NK-92 (cell line): ENCODE data around the gene SLC22A15.
"Not testable (repeated sequence)": the region's sequence is repeated elsewhere in the genome, so short reads cannot be mapped to it uniquely, and the experiment has no call there.

ENCODE experiments used
- DNase-seq: peaks from one replicate; lab custom pipeline; 2025; ENCODE audit not compliant: unreplicated experiment; lab: John Stamatoyannopoulos, UW

SLC22A15 gene

DNA sequence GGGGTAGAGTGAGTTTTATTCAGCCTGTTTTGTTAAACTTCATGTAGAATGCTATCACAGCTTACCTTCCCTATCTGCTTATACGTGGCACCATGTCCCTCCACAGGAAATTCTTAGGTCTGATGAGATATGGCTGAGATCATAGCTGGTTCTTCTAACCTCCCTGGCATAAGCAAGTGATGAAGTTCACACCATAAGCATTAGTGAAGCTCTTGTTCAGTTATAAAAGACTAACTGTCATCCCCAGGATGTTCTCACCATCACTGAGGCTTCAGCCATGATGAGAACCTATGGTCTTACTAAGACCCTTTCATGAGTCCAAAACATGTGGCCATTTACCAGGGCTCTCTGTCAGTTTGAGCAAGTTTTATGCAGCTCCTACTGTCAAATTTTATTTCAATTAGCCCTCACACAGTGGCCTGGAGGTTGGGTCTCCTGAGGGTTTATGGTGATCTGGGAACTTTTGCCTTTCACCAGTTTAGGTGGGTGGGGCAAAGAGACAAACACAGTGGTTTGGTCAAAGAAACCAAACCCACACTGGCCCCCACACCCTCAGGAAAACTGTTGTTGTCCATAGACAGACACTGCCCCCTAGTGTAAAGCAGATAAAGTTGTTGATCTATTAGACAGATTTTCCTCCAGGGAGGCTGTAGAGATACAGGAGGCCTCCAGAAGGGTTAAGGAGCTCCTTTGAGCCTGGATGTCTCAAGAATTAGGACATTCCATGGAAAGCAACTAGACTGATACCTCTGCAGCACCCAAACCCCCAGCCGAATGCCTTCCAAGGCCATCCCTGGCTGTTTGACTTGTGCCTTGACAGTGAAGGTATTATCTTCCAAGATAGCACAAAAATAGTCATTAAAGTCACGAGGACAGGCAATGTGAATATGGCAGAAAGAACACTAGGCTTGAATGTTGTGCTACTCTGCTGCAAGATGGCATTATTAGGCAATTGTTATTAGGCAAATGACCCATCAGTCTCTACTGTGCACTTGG, 5.0 kb downstream of the SLC22A15 start:
- no peak for DNase-seq

DNA sequence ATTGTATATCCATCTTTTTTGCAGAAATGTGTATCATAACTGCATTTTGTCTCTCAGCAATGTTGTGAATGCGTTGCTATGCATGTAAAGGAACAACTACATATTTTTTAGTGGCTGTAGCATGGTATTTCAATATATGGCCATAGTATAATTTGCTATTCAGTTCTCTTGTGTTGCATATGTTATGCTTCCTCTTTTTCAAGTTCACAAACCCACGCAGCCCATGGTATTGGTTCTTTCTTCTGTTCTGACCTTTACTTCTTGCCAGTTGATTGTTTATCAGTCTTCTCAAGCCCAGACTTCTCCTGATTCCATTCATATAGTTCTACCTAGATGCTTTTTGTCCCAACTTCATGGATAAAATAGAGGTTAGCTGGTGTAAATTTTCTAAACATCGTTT, 6.1 kb downstream of the SLC22A15 start:
- DNase-seq: no peak

GRCh38 chr1:115983584-115983983, 7.3 kb downstream of the SLC22A15 start:
- DNase-seq: no peak

DNA sequence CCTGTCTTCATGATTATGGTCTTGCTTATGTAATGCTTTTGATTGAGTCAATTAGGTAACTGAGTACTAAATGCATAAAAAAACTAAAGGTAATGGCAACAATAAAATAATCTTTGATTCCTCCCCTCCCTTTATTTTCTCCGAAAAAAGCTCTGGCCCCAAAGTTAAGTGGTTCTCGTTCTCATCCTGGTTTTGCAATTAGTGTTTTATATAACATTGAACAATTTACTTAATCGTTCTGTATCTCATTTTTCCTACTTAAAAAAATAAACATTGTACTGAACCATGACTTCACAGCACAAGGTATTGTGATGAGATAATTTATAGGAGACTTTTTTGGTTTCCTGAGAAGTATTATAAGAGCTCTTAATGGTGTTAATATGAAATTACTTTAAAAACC, 11.3 kb downstream of the SLC22A15 start:
- DNase-seq: no peak

GRCh38 chr1:115988953-115989352, 12.6 kb downstream of the SLC22A15 start:
- no peak for DNase-seq

- no peak for DNase-seq
Measured at GRCh38 chr1:115989699-115990098, 13.4 kb downstream of the SLC22A15 start.

DNA sequence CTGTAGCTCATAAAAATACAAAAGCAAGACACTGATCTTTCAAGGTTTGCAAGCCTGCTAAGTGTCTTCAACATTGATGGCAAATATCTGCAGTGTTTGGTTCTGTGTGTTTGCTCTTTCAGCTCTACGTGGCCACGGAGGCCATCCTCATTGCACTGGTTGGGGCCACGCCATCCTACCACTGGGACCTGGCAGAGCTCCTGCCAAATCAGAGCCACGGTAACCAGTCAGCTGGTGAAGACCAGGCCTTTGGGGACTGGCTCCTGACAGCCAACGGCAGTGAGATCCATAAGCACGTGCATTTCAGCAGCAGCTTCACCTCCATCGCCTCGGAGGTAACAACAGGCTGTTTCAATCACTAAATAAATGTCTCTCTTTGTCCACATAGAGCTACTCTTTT, 15.6 kb downstream of the SLC22A15 start:
- DNase-seq: no peak

GRCh38 chr1:115997921-115998320, 21.6 kb downstream of the SLC22A15 start:
- DNase-seq: not testable (repeated sequence)

GRCh38 chr1:116001739-116002487, 25.6 kb downstream of the SLC22A15 start:
- DNase-seq: no peak

GRCh38 chr1:116002781-116003420, 26.6 kb downstream of the SLC22A15 start:
- no peak for DNase-seq

DNA sequence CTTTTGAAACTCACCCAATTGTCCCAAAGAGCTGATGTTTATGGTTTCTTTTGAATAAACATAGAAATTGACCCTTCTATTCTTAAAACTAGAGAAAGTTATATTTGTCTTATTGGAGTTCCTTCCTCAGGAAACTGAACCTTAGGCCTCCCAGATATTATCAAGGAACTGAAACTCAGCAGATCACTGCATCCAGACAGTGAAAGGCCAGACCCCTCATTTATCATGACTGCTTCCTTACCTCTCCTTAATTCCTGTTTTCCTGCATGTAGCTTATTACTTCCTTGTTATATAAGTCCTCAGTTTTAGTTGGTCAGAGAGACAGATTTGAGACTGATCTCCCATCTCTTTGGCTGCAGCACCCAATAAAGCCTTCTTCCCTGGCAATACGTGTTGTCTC, 27.5 kb downstream of the SLC22A15 start:
- DNase-seq: no peak

GRCh38 chr1:116006486-116006964, 30.2 kb downstream of the SLC22A15 start:
- no peak for DNase-seq

DNA sequence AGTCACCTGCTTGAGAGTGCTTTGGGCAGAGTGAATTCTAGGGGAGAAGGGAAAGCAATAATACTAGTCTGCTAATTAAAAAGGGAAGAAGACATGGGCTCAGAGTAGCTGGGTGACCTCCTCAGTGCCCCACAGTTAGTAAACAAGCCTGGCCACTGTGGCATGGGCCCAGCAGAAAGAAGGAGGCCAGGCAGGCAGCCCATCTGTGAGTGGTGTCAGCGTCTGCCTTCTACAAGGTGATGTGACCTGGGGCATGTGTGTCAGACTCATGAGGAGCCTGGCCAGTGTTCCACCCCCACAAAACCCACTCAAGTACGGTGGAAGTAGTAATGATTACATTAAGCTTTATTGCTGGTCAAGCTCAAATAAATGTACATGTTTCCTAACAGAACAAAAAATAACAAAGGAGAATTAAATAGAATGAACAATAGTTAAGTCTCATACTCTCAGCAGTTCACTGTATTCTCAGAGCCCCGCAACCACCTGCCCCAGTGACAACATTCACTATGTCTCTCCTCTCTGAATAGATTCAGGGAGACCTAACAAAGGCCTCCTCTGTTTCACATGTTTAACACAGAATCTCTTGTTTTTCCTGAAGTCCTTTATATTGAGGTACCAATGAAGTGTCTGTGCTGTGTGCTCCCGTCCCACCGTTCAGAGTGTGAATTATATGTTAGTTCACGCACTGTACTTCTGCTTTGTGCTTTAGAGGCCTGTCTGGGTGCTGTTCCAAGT, 32.5 kb downstream of the SLC22A15 start:
- DNase-seq: no peak

DNA sequence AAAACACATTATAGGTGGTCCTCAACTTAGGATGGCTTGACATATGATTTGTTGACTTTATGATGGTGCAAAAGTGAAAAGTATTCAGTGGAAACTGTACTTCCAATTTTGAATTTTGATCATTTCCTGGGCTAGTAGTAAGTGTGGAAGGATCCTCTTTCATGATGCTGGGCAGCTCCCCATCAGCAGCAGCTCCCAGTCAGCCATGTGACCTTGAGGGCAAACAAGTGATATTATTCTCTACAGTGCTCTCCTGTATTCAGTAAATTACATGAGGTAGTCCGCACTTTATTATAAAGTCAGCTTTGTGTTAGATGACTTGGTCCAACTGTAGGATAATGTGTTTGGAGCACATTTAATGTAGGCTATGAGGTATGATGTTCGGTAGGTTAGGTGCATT, 36.4 kb downstream of the SLC22A15 start:
- DNase-seq: no peak

DNA sequence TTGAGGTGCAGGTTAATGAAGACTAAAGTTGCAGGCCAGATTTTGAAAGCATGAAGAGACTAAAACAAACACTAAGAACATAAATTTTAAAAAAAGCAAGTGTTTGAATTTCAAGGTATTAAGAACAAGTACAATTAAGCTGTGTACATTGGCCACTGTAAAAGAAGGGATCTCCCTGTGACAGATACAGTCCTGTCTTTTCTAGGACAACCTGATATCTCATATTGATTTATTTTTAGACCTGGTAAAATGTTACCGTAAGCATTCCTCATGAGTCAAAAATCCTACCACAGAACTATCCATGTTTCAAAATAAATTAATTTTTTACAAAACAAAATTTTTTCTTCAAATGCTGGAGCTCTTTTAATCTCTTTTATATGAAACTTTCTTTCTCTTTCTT, 39.4 kb downstream of the SLC22A15 start:
- DNase-seq: no peak

GRCh38 chr1:116018007-116018406, 41.7 kb downstream of the SLC22A15 start:
- DNase-seq: no peak

DNA sequence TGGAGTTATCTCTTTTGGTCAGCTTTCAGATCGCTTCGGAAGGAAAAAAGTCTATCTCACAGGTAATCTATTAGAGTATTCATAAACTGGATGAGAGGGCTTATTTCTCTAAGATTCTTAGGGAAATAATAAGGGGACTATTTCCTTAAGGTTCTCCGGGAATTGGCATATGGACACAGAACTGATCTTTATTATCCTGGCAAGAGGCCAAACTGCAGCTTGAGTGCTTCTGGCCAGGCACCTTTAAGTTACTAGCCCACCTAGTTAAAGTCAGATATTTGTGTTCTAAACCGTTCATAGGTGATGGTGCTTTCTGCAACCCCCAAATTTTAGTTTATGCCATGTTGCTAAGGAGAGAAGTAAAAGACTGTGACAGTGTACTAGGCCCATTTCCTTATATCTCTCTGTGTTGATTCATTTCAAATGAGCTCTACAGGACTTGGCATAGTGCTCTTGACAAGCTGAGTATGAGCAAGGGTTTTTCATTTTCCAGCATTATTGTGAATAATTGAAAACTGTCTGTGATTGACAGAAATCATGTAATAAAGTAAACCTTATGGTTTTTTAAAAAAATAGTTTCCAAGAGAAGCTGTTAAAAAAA, 43.4 kb downstream of the SLC22A15 start:
- no peak for DNase-seq

DNA sequence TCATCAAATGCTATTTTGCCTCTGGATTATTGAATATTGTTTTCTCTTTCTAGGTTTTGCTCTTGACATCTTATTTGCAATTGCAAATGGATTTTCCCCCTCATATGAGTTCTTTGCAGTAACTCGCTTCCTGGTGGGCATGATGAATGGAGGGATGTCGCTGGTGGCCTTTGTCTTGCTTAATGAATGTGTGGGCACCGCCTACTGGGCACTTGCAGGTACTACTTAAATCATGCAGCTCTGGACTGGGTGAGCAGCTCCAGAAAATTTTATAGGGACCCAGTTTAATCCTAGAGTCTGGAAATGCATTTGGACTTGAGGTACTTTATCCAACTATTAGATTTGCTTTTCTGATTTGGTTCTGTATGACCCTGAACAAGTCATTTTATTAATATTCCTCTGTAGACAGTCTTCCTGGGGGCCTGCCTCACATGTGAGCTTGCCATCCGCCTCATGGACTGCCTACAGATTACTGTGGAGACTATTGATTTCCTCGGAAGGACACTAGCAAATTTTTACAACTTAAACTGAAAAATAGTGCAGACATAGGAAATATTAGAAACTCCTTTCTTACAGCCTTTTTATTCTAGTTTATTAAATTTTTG, 44.5 kb downstream of the SLC22A15 start:
- DNase-seq: no peak

- no peak for DNase-seq
Measured at GRCh38 chr1:116024626-116025025, 48.3 kb downstream of the SLC22A15 start.

- DNase-seq: no peak
Measured at GRCh38 chr1:116026631-116027030, 50.3 kb downstream of the SLC22A15 start.
